ENCODE data around the gene CEP19.
"Not testable (repeated sequence)": the region's sequence is repeated elsewhere in the genome, so short reads cannot be mapped to it uniquely, and the experiment has no call there.

CEP19 gene, protein sequence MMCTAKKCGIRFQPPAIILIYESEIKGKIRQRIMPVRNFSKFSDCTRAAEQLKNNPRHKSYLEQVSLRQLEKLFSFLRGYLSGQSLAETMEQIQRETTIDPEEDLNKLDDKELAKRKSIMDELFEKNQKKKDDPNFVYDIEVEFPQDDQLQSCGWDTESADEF

DNA sequence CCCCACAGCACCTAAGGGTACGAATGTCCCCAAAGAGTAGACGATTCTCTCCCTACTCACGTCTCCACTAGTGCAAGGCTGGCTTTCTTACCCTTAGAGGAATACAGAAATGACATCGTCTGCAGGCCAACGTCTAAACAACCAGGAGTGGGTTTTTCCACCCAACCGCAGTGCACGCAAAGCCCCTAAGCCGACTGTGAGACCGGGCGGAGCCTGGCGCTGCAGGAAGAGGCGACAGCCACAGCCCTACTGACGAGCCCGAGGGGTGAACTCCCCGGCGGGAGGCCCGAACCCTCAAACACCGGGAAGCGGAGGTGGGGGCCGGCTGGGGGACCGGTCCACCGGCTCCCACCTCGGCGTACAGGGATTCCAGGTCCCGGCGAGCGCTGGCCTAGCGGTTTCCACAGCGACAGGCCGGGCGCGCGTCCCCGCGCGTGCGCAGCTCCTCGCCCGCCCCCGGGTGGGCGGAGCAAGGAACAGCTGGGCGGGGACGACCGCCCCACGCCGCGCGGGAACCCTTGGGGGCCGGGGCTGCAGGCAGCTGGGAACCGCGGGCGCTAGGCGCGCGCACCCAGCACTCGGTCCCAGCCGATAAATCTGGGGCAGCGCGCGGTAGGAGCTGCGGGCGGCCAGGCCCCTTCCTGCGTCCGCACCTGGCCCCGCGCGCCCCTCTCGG, at the start of gene CEP19, which contains the start of gene PIGX:
Gene CEP19, minus strand, starts transcription at position 413 of the 676 bp plus-strand sequence. CDS start 3,593 bp downstream, outside the sequence.
Gene PIGX, plus strand, starts transcription at position 540 of the 676 bp plus-strand sequence.
- DNase-seq (ENCODE audit: extremely low read depth in 1 of 2, low read depth in 1 of 2), result peak; percentile 80 to 87

DNA sequence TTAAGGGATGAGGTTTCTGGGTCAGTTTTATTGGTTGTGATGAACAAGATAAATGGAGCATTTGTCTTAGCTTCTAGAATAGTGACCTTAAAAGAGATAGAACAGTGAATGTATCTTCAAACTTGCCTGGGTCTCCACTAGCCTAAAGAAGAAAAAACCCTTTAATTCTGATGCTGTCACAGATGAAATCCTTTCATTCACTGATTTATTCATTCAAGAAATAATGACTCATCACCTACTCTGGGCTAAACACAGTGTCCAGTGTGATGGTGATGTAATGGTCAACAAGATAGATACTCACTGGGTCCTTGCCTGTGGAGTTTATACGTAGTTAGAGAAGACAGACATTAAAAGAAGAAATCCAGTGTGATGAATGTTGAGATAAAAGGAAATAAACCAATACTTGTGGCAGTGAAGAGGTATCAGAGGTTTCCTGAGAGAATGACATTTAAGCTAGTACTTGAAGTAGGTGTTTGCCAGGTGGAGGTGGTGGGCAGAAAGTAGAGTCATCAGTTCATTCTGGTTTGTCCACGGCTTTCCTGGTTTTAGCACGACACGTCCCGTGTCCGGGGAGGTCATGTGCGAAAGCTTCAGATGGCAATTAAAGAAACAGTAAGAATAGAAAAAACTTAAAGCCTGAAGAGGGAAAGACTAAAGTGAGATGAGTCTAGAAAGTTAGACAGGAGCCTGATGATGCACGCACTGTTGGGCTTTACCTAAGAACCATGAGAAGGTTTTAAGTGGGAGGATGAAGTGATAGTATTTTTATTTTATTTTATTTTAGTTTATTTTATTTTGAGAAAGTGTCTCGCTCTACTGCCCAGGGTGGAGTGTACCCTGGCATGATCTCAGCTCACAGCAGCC, 46.1 kb upstream of the CEP19 start:
- no peak for DNase-seq (ENCODE audit: extremely low read depth in 1 of 2, low read depth in 1 of 2)

DNA sequence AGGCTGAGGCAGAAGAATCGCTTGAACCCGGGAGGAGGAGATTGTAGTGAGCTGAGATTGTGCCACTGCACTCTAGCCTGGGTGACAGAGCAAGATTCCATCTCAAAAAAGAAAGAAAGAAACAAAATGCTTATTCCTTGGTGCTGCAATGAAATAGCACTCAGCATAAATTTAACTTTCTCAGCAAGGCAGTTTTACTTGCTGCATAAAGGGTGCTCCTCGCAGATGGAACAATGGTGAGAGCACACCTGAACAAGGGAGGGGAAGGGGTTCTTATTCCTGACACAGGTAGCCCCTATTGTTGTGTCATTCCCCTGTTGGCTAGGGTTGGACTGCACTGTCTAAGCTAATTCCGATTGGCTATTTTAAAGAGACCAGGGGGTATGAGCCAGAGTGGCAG, 44.7 kb upstream of the CEP19 start:
- no peak for DNase-seq (ENCODE audit: extremely low read depth in 1 of 2, low read depth in 1 of 2)

DNA sequence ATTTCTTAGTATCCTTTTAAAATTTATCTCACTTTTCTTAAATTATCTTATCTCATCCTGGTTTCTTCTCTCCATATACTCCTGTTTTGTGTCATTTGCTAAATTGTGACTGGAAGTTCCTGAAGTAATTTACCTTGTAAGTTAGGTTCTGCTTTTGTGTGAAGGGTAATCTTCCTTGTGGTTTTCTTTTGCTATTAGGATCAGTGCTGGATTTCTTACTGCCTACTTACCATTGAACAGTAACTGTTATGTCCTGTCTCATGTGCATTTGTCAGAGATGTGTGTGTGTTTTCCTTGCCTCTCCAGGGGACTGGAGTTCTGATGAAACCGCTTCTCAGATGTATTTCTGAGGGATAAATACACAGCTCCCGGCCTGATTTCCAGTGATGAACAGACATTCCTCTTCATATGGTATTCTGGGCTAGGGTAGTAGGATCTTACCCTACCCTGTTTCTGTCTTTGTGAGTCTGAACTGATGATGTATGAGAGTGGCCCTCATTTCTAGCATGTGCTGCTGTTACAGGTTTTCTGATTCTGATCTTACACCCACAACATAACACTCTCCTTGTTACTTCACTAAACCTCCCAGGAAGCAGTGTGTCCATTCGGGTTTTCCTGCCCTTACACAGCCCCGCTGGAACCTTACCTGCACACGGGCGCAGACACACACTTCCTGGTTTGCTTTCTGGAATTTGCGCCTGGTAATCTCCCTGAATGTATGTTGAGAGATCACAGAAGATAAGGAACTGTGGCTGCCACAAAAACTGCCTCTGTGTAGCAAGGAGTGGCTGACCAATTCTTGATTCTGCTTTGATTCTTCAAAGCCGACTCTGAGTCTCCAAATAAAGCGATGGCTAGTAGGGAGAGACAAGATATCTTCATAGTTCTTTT, 42.3 kb upstream of the CEP19 start:
- DNase-seq (ENCODE audit: extremely low read depth in 1 of 2, low read depth in 1 of 2), result no peak

DNA sequence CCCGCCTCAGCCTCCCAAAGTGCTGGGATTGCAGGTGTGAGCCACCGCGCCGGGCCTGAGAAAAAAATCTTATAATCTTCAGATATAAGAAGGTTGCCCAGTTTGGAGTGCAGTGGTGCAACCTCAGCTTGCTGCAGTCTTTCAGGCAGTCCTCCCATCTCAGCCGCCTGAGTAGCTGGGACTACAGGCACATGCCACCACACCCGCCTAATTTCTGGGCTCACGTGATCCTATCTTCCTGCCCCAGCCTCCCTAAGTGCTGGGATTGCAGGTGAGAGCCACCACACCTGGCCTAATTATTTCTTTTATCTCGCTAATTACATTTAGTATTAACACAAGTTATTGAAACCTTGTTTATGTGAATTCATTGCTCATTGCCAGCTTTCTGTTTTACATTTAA, 41.2 kb upstream of the CEP19 start:
- no peak for DNase-seq (ENCODE audit: extremely low read depth in 1 of 2, low read depth in 1 of 2)

DNA sequence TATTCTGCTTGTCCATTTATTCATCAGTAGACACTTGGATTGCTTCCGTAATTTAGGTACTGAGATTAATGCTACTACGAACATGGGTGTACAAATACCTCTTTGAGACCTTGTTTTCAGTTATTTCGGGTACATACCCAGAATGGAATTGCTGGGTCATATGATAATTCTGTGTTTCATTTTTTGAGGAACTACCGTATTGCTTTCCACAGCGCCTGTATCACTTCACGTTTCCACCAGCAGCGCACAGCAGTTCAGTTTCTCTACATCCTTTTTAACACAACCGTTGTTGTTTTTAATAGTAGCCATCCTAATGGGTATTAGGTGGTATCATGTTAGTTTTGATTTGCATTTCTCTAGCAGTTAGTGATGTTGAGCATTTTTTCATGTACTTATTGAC, 37.1 kb upstream of the CEP19 start:
- no peak for DNase-seq (ENCODE audit: extremely low read depth in 1 of 2, low read depth in 1 of 2)

DNA sequence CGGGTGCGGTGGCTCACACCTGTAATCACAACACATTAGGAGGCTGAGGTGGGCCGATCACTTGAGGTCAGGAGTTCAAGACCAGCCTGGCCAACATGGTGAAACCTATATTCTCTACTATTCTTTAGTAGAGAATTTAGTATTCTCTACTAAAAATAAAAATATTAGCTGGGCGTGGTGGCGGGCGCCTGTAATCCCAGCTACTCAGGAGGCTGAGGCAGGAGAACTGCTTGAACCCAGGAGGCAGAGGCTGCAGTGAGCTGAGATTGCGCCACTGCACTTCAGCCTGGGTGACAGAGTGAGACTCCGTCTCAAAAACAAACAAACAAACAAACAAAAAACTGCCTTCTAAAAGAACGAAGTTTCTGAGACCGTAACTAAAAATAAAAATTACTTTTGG, 31.5 kb upstream of the CEP19 start:
- DNase-seq (ENCODE audit: extremely low read depth in 1 of 2, low read depth in 1 of 2), result not testable (repeated sequence)

DNA sequence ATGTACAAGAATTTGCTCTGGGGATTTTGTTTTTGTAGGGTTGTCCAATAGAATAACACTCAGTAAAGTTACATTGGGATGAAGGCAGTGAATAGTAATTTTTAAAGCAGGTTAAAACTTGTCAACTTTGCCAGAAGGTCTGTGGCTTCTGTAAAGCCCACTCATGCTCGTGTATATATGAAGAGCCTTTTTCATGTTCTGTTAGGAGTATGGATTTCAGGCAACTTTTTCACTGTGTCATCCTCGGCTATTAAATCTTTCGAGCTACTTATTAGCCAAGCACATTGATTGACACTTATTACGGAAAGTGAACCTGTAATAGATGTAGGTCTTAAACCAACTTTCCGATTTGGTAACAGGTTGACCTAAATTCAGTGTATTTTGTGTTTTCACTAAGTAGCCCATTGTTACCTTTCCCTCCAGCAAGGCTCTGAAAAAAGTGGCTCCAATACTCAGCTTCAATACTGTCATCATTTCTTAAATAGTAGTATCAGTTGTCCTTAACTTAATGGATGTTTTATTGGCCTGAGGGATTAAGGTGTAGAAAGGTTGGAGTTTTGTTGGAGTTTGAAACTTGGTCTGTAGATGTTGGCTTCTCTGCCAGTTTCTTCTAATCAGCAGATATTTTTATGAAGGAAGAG, 29.3 kb upstream of the CEP19 start:
- no peak for DNase-seq (ENCODE audit: extremely low read depth in 1 of 2, low read depth in 1 of 2)

DNA sequence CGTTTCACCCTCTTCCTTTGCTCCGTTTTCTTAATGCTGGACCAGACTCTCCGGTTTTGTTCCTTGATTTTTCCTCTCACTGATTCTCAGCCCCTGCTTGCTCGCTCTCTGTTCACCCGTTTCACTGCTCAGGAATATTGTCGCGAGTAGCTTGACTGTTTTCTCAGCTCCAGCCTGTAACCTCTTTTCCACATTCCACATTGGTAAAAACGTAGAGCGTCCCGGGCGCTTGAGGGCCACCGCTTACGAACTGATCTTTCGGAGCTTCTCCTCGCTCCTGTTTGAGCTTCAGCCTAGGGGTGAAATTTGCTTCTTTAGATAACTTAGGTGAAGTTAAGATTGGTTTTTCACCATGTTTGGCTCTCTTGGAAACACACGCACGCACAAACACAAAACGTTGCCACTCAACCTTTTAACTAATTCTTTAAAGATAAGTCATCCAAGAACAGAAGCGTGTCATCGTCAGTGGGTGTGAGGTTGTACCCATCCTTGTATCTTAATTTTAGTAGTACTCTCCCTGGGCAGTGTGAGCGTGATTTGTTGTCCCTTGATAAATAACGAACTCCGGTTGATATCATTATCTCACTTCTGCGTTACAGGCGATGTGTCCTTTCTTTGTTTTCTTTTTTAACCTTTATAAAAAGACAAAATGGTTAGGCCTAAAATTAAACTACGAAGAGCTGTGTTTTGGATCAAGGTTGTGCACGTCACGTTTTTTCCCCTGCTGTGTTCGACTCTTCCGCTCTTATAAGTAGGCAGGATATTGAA, 28.6 kb upstream of the CEP19 start:
- no peak for DNase-seq (ENCODE audit: extremely low read depth in 1 of 2, low read depth in 1 of 2)

DNA sequence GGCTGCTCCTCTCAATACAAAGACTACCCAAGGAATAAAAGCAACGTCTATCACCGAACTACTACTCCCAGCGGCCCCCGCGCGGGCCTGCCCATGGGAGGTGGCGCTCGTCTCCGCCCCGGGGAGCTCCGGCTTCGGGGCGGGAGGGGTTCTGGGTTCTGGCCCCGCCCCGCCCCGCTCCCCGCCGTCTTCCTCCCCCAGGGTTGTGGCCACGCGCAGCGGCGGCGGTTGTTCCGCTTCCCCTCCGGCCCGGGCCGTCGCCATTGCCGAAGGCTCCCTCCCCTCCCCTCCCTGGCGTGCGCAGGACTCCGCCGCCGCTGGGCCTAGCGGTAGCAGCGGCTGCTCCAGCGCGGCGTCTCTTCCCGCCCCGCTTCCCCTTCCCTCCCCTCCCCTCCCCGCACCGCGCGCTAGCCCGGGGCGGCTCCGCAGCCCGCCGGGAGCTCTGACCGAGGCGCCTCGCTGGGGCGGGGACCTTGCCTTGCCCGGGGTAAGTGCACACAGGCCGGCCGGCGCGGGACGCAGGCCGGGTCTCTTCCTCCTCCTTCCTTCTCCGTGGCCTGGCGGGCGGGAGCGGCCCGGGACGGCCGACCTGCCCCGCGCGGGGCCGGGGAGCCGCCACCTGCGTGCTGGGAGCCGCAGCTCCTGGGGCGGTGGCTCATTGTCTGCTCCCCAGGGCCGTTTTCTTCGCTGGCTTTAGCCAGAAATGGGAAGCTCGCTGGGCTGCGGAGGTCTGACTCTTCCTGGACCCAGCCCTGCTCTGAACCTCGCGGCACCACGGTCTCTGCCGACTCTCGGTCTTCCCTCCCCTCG, 27.8 kb upstream of the CEP19 start, which contains the start of gene PAK2:
Gene PAK2, plus strand, starts transcription at position 187 of the 810 bp plus-strand sequence. CDS start 42,790 bp downstream, outside the sequence.
- peak; percentile 75 to 89 for DNase-seq (ENCODE audit: extremely low read depth in 1 of 2, low read depth in 1 of 2)

DNA sequence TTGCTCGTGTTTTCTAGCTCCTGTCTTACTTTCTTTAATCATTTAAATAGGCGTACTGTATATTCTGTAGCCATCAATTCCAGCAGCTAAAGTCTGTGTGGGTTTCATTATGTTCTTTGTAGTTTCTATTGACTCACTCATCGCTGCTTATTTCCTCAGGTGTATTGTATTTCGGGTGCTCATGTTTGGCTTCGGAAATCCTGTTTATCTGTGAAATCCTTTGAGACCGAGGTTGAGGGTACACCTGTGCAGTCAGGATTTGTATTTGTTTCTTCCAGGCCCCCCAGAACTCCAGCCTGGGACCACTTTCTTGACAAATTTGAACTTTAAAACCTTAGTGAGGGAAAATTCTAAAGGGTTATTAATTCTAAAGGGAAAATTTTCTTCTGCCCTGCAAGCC, 25.6 kb upstream of the CEP19 start:
- no peak for DNase-seq (ENCODE audit: extremely low read depth in 1 of 2, low read depth in 1 of 2)

DNA sequence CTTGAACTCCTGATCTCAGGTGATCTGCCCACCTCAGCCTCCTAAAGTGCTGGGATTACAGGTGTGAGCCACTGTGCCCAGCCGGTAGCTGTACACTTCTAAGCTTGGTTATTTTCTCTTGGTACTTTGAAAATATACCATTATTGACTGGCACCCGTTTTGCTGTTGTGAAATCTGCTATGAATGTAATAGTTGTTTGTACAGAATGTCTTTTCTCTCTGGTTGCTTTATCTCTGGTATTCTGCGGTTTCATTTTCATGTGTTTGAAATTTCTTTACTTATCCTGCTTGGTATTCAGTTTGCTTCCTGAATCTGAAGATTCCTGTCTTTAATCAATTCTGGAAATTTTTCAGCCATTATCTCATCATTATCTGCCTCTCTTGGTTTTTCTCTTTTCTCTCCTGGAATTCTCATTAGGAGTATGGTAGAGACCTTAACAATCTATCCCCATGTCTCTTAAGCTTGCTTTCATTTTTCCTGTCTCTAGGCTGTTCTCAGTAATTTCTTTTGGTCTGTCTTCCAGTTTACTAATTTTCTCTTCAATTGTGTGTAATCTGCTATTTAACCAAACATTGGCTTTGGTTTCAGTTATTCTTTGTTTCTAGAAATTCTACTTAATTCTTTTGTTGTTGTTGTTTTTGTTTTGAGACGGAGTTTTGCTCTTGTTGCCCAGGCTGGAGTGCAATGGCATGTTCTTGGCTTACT, 24.8 kb upstream of the CEP19 start:
- DNase-seq (ENCODE audit: extremely low read depth in 1 of 2, low read depth in 1 of 2), result no peak

DNA sequence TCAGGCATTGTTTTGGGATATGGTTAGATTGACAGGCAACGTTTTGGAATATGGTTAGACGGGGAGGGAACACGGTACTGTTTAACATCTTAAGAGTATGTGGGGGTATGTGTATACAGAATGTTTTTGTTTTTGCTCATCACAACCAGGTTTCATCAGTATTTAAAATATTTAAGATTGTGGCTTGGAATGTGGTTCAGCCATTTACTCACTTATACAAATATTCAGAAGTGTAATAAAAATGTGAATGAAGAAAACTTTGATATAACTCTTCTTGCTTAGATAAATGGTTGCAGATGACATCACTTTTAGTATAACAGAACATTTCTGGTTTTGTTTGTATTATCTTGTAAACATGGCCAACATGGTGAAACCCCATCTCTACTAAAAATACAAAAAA, 23.7 kb upstream of the CEP19 start:
- DNase-seq (ENCODE audit: extremely low read depth in 1 of 2, low read depth in 1 of 2), result no peak

DNA sequence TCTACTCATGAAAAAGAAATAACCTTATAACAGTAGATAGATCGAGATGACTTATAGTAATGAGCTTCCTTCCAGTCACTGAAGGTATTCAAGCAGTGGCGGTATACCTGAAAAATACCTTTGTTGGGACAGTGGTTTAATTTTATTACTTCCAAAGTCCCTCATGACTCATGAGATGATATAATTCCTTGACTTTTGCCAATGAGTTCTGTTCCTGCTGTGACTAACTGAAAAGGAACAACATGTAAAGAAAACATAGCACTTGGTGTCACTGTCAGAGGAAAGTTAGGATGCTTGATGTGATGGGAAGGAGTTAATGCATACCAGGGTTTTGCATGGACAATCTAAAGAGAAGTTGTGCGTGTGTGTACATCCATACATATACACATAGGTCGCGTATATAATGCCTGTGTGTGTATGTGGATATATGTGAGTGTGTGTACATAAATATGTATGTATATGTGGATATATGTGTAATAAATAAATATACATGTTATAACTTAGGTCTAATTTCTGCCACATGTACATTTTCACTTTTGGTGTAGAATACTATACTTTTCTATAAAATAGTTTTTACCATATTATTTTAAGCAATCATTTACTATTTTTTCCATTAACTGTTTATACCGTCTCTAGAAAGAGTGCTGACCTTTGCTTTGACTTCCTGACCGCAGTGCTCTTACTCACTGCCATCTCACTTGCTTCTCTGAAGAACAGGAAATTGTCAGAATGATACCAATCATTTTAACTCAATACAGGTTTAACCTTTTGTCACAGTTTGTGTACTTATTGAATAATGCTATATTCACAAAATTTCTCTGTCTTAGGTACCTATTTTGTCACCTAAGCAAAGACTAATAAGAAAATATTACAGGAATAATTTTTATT, 15.0 kb upstream of the CEP19 start:
- no peak for DNase-seq (ENCODE audit: extremely low read depth in 1 of 2, low read depth in 1 of 2)

DNA sequence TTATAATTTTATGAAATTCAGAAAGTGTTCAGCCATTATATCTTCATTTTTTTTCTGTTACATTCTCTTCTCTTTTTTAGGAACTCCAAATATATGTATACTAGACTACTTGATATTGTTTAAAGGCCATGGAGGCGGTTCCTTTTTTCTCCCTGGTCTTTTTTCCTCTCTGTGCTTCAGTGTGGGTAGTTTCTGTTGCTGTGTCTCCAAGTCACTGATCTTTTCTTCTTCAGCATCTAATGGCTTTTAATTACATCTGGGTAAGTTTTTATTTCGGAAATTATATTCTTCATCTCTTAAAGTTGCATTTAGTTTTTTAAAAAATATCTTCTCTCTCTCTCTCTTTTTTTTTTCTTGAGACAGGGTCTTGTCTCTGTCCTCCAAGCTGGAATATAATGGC, 9.0 kb upstream of the CEP19 start:
- no peak for DNase-seq (ENCODE audit: extremely low read depth in 1 of 2, low read depth in 1 of 2)

DNA sequence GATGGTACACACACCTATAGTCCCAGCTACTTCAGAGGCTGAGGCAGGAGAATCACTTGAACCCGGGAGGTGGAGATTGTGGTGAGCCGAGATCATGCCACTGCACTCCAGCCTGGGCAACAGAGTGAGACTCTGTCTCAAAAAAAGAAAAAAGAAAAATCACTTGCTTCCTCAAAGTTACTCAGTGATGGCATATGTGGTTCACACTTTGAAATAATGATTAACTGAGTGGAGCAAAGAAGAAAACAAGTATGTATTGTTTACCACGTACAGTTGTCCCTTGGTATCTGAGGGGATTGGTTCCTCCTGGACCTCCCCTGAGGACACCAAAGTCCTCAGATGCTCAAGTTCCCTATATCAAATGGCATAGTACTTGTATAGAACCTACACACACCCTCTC, 5.1 kb upstream of the CEP19 start:
- DNase-seq (ENCODE audit: extremely low read depth in 1 of 2, low read depth in 1 of 2), result not testable (repeated sequence)

Data from activated CD8-positive, alpha-beta memory T cell treated with anti-CD3 and anti-CD28 coated beads for 1 hour (primary cell).